ENCODE results near the gene KIAA0753.
A peak's percentile ranks its signal among the peaks of the same experiment; 100 is the strongest.
"Not testable (repeated sequence)": the region's sequence is repeated elsewhere in the genome, so short reads cannot be mapped to it uniquely, and the experiment has no call there.

The KIAA0753 gene

GRCh38 chr17:6668219-6668618 is 27.7 kb upstream of the KIAA0753 start:
- no peak for DNase-seq

DNA sequence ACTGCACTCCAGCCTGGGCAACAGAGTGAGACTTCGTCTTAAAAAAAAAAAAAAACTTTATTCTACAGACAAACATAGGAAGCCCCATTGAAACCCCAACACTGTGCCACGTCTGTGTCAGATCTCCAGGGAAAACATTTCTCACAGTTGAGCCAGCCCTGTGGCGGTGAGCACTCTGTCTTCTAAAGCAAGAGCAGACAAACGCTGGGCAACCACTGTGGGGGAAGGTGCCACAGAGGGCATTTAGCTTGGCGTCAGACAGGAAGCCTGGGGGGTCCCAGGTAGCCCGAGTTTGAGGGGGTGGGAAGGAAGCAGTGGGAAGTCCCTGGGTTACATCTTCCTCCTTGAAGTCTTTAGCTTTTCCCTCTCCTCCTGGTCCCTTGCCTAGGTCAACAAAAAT is 27.0 kb upstream of the KIAA0753 start:
- DNase-seq = no peak

- DNase-seq = no peak
These were observed 26.0 kb upstream of the KIAA0753 start for GRCh38 chr17:6666557-6666956.

DNA sequence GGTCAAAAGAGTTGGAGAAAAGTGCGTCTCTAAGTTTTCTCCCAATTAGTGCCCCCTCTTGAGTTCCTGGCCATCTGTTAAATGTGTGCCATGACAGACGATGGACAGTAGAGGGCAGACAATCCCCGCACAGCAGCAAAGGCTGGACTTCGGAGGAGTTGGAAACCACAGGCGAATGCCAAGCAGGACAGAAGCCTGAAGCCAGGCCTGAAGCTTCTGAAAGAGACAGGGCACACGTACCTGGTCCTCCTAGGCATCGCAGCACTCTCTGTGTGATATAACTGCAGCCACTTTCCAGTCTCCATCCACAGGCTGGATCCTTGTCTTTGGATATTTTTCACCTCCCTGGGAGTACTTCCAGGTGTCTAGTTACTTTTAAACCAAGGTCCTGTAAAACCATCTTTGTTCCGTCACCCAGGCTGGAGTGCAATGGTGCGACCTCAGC is 25.6 kb upstream of the KIAA0753 start:
- DNase-seq = peak; percentile 59

- DNase-seq = not testable (repeated sequence)
These were observed 22.7 kb upstream of the KIAA0753 start for GRCh38 chr17:6663200-6663599.

- no peak for DNase-seq
These were observed 20.9 kb upstream of the KIAA0753 start for GRCh38 chr17:6661464-6661848.

DNA sequence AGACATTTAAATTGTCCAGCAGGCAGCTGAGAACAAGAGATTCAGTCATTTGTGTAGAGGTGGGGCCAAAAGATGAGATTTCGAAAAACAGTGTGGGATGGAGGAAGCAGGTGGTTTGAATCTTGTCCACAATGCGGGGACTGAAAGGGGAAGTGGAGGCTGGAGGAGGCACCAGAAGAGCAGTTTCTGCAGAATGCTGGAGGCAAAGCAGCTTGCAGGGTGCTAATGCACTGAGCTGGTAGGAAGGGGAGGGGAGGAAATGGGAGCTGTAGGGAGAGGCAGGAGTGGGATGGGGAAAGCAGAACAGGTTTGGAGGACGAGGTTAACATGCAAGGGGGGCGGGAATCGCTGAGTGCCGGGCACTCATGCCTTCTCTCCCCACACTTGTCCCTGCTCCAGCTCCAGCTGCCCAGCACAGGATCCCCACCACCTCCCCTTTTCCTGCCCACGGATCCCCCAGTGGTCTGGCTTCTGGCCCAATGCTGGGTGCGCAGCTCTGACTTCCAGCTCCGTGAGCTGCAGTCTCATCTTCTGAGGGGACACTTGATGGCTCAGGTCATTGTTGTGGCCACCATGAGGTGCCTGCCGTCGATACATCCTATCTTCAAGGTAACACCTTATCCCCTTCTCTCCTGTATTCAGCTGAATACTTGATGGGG is 20.4 kb upstream of the KIAA0753 start:
- DNase-seq = peak; percentile 65

GRCh38 chr17:6660101-6660500 is 19.6 kb upstream of the KIAA0753 start:
- DNase-seq = no peak

GRCh38 chr17:6658411-6658810 is 17.9 kb upstream of the KIAA0753 start:
- DNase-seq = not testable (repeated sequence)

- DNase-seq = no peak
These were observed 17.2 kb upstream of the KIAA0753 start for GRCh38 chr17:6657633-6658287.

DNA sequence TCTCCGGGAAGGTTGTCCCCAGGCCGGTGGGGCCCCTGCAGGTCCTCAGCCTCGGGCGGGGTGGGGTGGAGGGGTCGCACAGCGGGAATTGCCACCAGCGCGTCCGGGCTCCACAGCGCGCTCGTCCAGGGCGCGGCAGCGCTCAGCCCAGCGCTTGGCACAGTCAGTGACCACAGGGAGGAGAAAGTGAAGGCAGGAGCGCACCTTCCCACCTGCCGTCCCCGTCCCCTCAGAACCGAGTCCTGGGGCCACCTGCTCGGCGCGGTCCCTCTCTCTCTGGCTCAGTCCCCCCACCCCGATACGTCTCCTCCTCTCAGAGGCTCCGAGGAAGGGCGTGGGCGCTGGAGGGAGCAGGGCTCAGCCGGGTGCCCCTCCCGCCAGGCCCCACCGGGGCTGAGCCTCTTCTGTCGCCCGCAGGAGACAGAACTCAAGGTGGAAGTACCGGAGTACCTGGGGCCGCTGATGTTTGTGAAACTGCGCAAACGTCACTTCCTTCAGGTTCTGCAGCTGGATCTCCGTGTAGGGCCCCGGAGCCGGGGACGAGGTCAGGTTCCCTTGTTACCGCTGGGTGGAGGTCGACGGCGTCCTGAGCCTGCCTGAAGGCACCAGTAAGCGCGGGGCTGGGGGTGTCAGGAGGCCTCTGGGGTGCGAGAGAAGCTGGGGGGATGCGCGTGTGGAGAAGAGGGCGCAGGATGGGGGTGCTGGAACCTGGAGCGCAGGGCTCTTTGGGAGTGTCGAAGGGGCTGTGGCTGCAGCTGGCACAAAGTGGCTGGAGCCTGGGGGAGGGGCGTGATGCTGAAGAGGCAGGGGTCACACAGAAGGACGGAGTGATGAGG is 16.5 kb upstream of the KIAA0753 start:
- peak; percentile 68 for DNase-seq

GRCh38 chr17:6655732-6656361 is 15.3 kb upstream of the KIAA0753 start:
- not testable (repeated sequence) for DNase-seq

- DNase-seq = no peak
These were observed 14.6 kb upstream of the KIAA0753 start for GRCh38 chr17:6654841-6655731.

DNA sequence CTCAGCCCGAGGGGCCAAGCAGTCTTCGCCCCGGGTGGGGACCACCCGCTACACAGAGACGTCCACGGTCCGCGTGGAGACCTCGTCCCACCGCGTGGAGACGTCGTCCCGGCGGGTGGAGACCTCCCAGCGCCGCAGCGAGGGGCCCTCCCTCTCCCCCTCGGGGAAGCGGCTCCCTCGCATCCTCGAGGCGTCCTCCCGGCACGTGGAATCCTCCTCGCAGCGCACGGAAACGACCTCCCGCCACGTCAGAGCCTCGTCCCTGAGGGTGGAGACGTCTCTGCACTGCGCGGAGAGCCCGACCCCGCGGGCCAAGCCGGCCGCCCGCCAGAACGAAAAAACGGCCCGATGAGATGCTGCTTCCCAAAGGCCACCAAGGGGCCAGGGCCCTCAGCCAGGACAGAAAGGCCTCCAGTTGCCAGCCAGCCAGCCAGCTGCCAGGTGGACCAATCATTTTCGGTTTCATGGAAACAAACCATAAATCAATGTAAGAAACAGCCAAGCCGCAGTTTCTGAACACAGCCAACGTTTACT is 11.5 kb upstream of the KIAA0753 start:
- DNase-seq = peak; percentile 43

DNA sequence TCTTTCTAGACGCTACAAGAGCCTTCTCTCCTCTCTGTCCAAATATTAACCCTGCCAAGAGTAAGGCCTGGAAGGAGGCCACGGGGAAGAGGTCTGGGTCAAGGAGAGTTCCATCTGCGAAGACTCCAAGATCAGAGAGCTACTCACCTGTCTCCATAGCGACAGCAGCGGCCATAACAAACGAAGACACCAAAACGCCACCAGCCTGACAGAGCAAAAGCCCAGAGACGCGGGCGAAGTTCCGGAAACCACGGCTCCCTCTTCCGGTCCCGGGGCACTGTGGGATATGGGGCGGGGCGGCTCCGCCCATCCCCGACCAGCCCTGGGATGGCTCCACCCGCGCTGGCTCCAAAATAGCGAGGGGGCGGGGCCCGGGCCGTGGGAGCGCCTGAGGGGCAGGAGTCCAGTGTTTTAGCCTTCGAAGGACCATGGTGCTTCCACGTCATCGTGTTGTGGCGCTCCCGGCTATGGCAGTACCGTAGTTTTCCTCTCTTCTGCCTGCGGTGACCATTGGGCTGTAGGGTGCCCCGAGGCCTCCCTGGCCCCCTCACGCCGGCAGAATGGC is 10.9 kb upstream of the KIAA0753 start, which contains the start of the genes C17orf100 and MED31:
Gene C17orf100 (plus strand): TSS at position 409 of the 565 bp plus-strand sequence. CDS start 152 bp downstream, at position 561.
Gene MED31 (minus strand): TSS at position 252 of the 565 bp plus-strand sequence. CDS start 77 bp downstream, at position 175.
- peak; percentile 94 for DNase-seq

GRCh38 chr17:6648181-6648580 is 7.7 kb upstream of the KIAA0753 start:
- DNase-seq = peak; percentile 25

GRCh38 chr17:6643451-6644125 is 3.1 kb upstream of the KIAA0753 start:
- DNase-seq = no peak

- no peak for DNase-seq
These were observed 2.1 kb upstream of the KIAA0753 start for GRCh38 chr17:6642592-6642991.

DNA sequence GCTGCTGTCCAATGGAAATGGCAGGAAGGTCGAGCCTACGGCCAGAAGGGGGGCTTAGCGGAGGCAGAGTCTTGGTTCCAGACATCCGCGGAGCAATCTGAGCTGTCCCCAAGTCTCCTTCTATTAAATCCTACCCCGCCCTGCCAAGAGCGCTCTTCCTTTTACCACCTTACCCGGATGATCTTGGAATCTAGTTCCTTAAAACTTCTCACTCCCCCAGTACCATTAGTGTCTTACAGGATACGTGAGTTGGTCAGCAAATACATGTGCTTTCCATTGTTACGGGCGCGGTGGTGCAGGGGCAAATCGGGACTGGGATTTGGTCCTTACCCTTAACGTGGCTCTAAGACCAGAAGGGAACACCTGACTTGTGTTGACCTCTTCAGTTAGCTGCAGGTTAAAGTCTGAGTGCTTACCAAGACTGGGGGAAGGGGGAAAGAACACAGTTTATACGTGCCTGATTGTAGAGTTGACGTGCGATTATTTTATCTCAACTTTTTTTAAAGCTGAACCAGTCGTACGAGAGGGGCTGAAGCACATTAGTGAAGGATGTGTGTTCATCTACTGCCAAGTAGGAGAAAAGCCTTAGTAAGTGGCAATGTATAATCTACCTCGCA is 844 bp upstream of the KIAA0753 start:
- DNase-seq = peak; percentile 34
